Panc1 (cell line): ENCODE results near the gene RNASEH2B. TPM values are rescaled to one million over a fixed set of nuclear protein-coding genes. Genes with fewer than 3 reads are reported as not detected.

Source experiments
- ATAC-seq: fragments of 200-7000 bp; cut with Tn5 transposase; 2 replicates; pipeline ENCODE4 v1.9.1; 2020; ENCODE audit warnings: mild to moderate bottlenecking, moderate library complexity
- BruUV-seq: library from RNA; stranded (reverse); fragments of 400-500 nt; replicated peaks from 2 replicates; lab custom pipeline; 2021; lab: Mats Ljungman, UMichigan
- CTCF ChIA-PET: fragments of 300-600 bp; sonication (Branson Sonifier 250); formaldehyde crosslinking; loops from one replicate; lab custom pipeline; 2022; ENCODE audit warnings: antibody characterized with exemption; lab: Charles Lee
- POLR2A ChIA-PET: fragments of 300-600 bp; sonication (Branson Sonifier 250); formaldehyde crosslinking; loops from one replicate; lab custom pipeline; 2022; ENCODE audit warnings: antibody characterized with exemption; lab: Charles Lee
- DNase-seq: peaks from one replicate; pipeline ENCODE4 v3.0.0-alpha.2; 2010; ENCODE audit warnings: low read depth, low spot score
- H3K27ac ChIP-seq: 2 replicates; pipeline ENCODE4 v1.5.1; 2011; ENCODE audit warnings: mild to moderate bottlenecking, low read length, inconsistent platforms
- H3K27me3 ChIP-seq: fragments of 200-500 bp; sonication (Bioruptor generic); 2 replicates; pipeline ENCODE4 v1.6.0; 2014; ENCODE audit warnings: low read length, inconsistent platforms; ENCODE audit not compliant: control insufficient read depth, insufficient read depth
- H3K36me3 ChIP-seq: fragments of 200-500 bp; sonication (Bioruptor generic); 2 replicates; pipeline ENCODE4 v1.5.1; 2014; ENCODE audit warnings: inconsistent platforms, mild to moderate bottlenecking, low read length, moderate library complexity; ENCODE audit not compliant: control insufficient read depth, insufficient read depth
- H3K4me1 ChIP-seq: 2 replicates; pipeline ENCODE4 v1.5.1; 2011; ENCODE audit warnings: inconsistent platforms, mild to moderate bottlenecking, low read length, moderate library complexity; ENCODE audit not compliant: control insufficient read depth, insufficient read depth
- H3K4me3 ChIP-seq, 2 experiments: 2 replicates each; pipeline ENCODE4 v1.5.1; 2011 to 2012; ENCODE audit warnings: low read depth in 2 of 2, low read length in 2 of 2, mild to moderate bottlenecking in 2 of 2, inconsistent platforms in 1 of 2, moderate library complexity in 1 of 2
- H3K9me3 ChIP-seq: fragments of 200-500 bp; sonication (Bioruptor generic); 2 replicates; pipeline ENCODE4 v1.5.1; 2014; ENCODE audit warnings: low read depth, mild to moderate bottlenecking, inconsistent platforms, low read length, moderate library complexity; ENCODE audit not compliant: control insufficient read depth, insufficient read depth
- CTCF ChIP-seq: fragments of 450-650 bp; IDR thresholded peaks from 2 replicates; pipeline ENCODE4 v1.5.1; 2017; ENCODE audit warnings: mild to moderate bottlenecking
- POLR2AphosphoS5 ChIP-seq: IDR thresholded peaks from 2 replicates; pipeline ENCODE4 v1.6.1; 2012; ENCODE audit warnings: mild to moderate bottlenecking, low read depth, low read length, moderate library complexity
- REST ChIP-seq, 2 experiments: IDR thresholded peaks; 2 replicates each; pipeline ENCODE4 v1.6.1; 2011 to 2012; ENCODE audit warnings: low read depth in 2 of 2, control low read depth in 1 of 2, low read length in 1 of 2, mild to moderate bottlenecking in 1 of 2, moderate library complexity in 1 of 2; ENCODE audit not compliant: insufficient read depth in 1 of 2
- SIN3A ChIP-seq: IDR thresholded peaks from 2 replicates; pipeline ENCODE4 v1.6.1; 2012; ENCODE audit warnings: low read depth, mild to moderate bottlenecking, low read length, moderate library complexity, borderline replicate concordance; ENCODE audit not compliant: insufficient read depth
- TCF7L2 ChIP-seq: IDR thresholded peaks from 2 replicates; pipeline ENCODE4 v1.6.1; 2011; ENCODE audit warnings: mild to moderate bottlenecking, low read depth, low read length, inconsistent platforms
- in situ Hi-C: cut with HindIII; loops from 2 replicates; pipeline ENCODE4 v1.10.0; 2016; ENCODE audit warnings: low sequenced_read_pairs, low pct_unique_long_range_greater_than_20kb
- intact Hi-C: fragments of 100-400 bp; cut with micrococcal nuclease; formaldehyde crosslinking; loops from one replicate; pipeline ENCODE4 v1.10.0; 2022; ENCODE audit not compliant: unreplicated experiment
- total RNA-seq: library from RNA; stranded (reverse); gene quantifications from one replicate; pipeline ENCODE4 v1.2.1, GENCODE V29; 2021; ENCODE audit not compliant: unreplicated experiment

RNASEH2B gene
- total RNA-seq, 1 experiment from 2014 or later: 37.8 TPM

DNA sequence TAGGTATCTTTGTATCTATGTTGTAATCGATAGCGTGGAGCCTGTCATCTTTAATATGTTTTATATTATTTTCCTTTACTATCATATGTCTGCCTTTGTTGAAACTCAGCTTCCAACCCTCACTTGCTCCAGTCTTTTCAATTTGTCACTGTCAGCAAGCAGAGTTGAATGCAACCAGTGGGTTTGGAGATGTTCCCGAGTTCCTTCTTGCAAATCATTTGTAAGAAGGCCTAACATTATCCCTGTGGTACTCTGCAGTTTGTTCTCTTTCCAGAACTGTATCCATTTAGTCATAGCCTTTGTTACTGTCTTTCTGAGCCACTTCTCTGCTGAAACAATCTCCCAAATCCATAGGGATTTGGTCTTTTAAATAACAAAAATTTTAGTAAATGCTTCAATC is 41.8 kb downstream of the RNASEH2B start:
- intact Hi-C loops: no loop called here
- no TSS peak for BruUV-seq

DNA sequence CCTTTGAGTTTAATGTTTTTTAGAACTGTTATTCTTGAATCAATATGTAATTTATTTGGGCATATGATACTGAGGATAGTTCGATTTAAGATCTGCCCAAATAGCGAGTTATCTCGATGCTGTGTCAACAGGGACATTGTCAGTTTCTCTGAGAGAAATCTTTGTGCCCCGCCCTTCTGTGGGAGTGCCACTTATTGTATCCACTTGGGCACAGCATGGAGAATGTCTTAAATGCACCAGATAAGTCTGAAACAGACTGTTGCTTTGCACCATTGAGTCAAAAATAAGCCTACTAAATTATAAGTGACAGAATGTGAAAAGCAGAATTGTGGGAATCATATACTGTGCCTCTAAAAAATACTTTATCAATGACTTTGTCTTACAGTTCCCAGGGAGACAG is 45.6 kb downstream of the RNASEH2B start:
- ATAC-seq: no peak
- no peak for TF ChIP-seq REST (IDR thresholded peaks at IDR 0.05; ENCODE audit: insufficient read depth in 1 of 2, low read depth in 2 of 2, low read length in 1 of 2)
- TF ChIP-seq TCF7L2: no peak
- no peak for TF ChIP-seq POLR2AphosphoS5
- TF ChIP-seq SIN3A: no peak
- TF ChIP-seq CTCF: no peak
- Histone ChIP-seq H3K27me3 (no peaks in the 10 kb centered on the region), H3K4me1 (no peaks in the 10 kb centered on the region), H3K4me3 (no peak overlapping the region), H3K9me3 (no peaks in the 10 kb centered on the region), H3K36me3 (no peaks in the 10 kb centered on the region), H3K27ac (no peak overlapping the region)
- ChIA-PET CTCF (no interaction called here), POLR2A (no interaction called here)
- no peak for DNase-seq
- intact Hi-C loops: no loop called here
- BruUV-seq: no TSS peak
- in situ Hi-C loops: no loop called here

More for the DNA sequence above, 41.8 kb downstream of the RNASEH2B start:
- ChIA-PET CTCF (no interaction called here), POLR2A (no interaction called here)
- H3K36me3 ChIP-seq: no peaks in the 10 kb centered on the region
- DNase-seq: no peak
- no peaks in the 10 kb centered on the region for H3K4me1 ChIP-seq
- H3K27me3 ChIP-seq: no peaks in the 10 kb centered on the region
- no peak for ATAC-seq
- no peaks in the 10 kb centered on the region for H3K9me3 ChIP-seq
- H3K4me3 ChIP-seq: no peak overlapping the region
- in situ Hi-C loops: no loop called here
- no peak overlapping the region for H3K27ac ChIP-seq
- TF ChIP-seq CTCF (no peak), REST (IDR thresholded peaks at IDR 0.05; ENCODE audit: insufficient read depth in 1 of 2, low read depth in 2 of 2, low read length in 1 of 2) (no peak), TCF7L2 (no peak), SIN3A (no peak), POLR2AphosphoS5 (no peak)
